ACHN (cell line): Measurements from ENCODE around the gene DEPDC1B.
"Not testable (repeated sequence)": the region's sequence is repeated elsewhere in the genome, so short reads cannot be mapped to it uniquely, and the experiment has no call there.

Experiments
- DNase-seq: peaks from one replicate; pipeline ENCODE4 v3.0.0-alpha.2; 2015
- in situ Hi-C: cut with HindIII; loops from 2 replicates; pipeline ENCODE4 v1.10.0; 2017; ENCODE audit warnings: low sequenced_read_pairs, low pct_ligation_motif_present, low pct_unique_long_range_greater_than_20kb

DEPDC1B gene

DNA sequence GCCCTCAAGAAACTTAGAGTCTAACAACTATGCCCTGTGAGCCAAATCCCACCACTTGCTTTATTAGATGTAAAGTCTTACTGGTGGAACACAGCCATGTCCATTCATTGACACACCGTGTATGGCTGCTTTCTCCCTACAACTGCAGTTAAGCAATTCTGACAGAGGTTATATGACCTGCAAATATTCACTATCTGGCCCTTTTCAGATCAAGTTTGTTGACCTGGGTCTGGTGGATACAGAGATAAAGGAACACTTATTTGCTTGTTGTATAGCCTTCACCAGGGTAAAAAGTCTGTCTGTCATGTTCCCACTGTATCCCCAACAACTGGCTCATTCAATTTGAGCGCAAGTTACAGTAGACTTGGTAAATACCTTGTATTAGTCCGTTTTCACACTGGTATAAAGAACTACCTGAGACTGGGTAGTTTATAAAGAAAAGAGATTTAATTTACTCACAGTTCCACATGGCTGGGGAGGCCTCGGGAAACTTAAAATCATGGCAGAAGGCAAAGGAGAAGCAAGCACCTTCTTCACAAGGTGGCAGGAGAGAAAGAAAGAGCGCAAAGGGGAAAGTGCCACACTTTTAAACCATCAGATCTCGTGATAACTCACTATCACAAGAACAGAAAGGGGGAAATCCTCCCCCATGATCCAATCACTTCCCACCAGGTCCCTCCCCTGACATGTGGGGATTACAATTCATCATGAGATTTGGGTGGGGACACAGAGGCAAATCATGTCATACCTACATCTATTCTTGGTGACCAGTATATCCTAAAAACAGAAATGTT lies 27.9 kb downstream of the DEPDC1B start:
- in situ Hi-C loops, result no loop called here
- DNase-seq, result no peak

DNA sequence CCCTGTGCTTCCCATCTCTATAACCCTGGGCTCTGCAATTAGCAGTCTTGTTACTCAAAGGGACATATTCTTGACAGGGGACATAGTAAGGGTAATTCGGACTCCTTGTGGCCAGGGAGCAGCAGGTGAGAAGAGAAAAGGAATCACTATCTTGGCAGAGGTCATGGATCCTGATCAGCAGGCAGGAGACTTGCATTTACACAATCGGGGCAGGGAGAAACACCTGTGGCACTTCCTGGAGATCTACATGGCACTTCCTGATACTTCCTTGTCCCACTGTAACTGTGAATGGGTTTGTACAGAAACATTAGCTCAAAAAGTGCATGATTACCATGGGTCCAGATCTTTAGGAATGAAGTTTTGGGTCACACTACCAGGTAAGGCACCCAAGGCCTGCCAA lies 29.2 kb downstream of the DEPDC1B start:
- in situ Hi-C loops, result no loop called here
- no peak for DNase-seq

DNA sequence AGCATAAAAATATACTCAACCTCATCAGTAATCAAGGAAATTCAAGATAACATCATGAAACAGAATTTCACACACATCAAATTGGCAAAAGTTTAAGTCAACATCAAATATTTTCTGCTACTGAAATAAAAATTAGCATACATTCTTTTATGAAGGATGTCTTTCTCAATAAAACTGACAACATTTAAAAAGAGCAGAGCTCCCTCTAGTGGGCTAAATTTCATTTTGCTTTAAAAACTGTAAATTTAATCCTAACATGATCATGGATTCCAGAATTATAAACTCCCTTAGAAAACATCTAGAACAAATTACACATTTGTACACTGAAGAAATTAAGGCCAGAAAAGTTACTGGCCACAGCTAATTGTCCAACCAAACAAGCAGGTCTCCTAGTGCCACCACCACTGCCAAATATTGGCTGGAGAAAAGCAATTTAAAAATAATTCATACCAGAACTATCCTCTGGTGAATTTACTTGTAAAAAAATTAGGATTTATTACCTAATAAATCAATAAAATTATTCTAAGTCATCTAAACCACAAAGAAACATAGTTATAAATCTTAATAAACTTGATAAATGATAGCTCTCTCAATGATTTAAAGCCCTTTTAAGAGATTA lies 31.2 kb downstream of the DEPDC1B start:
- peak; percentile 44 for DNase-seq
- in situ Hi-C loops, result no loop called here

DNA sequence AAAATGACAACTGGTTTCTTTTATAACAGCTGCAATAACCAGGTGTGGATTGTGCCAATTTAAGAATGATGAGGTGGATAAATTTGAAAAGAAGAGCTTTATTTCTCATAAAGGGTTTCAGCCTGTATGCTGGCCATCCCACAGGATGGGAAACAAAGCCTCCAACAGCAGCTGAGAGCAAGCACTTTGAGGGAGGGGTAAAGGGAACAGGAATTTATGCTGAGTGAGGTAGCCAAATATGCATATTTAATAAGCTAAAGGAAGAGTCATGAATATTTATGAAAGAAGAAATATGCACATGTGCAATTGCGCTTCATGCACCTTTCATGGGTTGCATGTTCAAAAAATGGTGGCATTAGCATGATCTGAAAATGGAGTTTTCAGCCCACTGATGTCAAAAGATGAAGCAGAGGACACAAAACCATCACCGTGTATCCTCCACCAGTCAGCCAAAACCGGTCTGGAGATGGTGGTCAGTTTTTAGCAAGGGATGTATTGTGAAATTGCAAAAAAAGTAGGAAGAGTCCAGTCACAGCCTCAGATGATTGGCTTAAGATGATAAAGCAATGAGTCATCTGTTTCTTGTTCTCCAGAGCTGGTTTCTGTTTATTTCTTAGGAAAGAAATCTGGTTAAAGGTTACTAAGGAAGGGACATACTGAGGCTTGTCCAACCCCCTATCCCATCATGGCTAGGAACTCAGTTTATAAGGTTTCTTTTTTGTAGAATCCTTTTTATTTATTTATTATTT lies 47.9 kb downstream of the DEPDC1B start:
- DNase-seq, result peak; percentile 63
- in situ Hi-C loops, result no loop called here

DNA sequence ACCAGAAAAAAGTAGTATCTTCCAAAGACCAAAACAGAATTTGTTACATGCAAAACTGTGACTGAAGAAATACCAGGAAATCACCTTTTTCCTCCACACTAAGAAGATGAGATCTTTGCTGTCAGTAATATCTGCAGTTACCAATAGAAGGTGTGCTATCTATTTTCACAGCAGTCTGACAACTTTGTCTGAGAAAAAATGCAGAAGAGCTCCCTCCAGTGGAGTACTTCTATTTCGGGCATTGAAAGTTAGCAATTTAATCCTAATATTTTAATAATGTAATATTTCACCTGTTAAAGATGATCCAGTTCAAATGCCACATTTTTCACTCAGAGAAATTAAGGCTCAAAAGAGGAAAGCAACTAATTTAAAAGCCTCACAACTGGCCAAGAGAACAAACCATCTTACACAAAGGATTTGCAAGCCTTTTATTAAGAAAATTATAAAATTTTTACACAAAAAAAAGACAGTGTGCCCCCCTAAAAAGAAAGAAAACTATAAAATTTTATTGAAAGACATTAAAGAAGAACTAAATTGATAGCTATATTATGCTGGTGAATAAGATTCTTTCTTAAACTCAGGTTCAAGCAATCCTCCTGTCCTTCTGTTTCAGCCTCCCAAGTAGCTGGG lies 50.6 kb downstream of the DEPDC1B start:
- in situ Hi-C loops, result no loop called here
- DNase-seq, result peak; percentile 51

DNA sequence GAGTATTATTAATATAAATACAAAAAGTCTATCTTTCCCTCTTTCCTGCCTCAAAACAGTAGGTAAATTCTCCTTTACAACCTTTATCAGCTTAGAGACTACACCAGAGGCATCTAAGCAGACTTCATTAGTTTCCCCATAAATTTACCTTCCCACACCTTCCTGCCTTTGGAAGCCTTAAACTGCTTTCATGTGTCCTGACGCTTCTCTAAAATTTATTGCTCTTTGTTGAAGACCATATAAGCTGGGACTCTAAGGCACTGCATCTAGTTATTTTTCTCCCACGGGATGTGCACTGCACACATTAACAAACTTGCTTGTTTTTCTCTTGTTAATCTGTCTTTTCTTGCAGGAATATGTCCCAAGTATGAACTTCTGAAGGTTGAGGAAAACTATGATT lies 51.8 kb downstream of the DEPDC1B start:
- no peak for DNase-seq

DNA sequence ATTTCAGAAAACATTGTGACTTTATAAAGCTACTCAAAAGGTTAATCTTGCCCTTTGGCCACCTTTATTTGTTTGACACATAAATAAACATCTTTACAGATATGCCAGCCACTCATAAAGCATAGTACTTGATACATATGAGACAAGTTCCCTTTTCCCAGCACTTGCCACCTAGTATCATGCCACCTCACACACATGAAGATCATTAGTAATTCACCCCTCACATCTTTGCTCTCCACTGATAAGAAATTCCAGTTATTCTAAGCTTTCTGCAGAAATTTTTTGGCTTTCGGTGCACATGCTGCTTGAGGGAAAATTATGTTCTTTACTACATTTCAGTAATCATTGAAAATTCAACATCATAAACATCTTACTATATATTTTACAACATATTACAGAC lies 59.1 kb downstream of the DEPDC1B start:
- DNase-seq, result no peak
- in situ Hi-C loops, result no loop called here

More for the DNA sequence above, 51.8 kb downstream of the DEPDC1B start:
- in situ Hi-C loops, result no loop called here

DNA sequence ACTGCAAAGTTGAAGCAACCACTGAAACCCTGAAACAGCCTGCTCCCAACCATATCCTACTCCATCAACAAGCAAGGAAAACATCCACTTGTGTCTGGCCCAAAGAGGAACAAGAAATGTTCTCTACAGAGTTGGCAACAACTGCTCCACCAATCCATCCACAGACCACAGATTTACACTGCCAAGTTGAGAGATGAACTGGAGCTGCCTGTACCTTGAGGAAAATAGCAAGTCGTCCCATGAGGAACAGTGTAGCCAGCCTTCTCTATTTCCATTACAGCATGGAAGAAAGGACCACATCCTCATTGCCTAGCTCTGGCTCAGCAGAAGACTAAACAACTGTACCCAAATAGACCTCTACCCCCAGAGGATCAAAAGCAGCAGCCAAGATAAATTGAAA lies 60.4 kb downstream of the DEPDC1B start:
- in situ Hi-C loops, result no loop called here

DNA sequence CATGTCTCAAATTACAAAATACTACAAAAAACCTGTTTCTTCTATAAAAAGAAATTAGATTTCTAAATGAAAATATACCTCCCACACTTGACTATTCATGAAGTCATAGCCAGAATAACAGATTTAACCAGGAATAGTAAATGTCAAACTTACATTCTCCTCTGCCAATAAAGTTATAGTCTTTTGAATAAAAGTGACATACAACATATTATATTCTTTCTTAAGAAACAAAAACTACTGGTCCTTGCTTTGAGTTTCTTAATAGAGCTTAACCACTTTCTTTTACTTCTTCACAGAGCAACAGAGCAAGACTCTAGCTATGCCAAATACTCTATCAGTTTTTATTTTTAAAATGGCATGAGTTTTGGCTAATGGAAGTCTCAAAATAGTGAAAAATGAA lies 61.7 kb downstream of the DEPDC1B start:
- in situ Hi-C loops, result no loop called here
- no peak for DNase-seq

More for the DNA sequence above, 60.4 kb downstream of the DEPDC1B start:
- DNase-seq, result no peak

DNA sequence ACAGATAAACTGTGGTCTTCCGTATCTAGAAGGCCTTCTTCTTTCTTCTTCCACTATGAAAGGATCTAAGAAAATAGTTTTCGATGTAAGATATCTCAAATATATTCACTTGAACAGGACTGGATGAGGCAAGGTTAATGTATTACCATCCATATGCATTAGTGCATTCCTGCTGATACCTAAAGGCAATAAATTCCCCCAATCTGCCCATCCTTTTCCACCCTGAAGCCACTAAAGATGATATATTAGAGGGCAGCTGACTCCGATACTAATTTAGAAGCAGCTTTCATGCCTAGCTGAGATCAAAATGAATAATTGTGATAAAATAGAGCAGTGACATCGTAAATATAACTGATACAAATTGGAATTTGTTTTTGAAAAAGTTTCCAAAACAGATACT lies 63.3 kb downstream of the DEPDC1B start:
- in situ Hi-C loops, result no loop called here
- DNase-seq, result no peak

DNA sequence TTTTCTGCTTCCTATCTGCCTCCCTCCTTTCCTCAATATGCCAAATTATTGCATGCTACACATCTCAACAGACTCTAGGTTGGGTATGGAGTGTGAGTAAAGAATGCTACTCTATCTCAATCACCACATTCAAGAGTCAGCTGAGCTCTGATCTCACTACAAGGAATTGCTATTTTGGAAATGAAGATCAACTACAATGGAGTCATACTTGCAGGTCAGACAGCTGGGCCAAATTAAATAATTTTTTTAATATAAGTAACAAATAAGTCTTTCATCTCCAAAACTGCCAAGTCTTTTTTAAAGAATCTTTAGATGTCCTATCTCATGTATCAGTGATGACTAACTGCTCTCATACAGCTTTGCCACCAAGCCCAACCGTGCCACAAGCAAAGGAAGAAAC lies 64.0 kb downstream of the DEPDC1B start:
- DNase-seq, result no peak
- in situ Hi-C loops, result no loop called here

DNA sequence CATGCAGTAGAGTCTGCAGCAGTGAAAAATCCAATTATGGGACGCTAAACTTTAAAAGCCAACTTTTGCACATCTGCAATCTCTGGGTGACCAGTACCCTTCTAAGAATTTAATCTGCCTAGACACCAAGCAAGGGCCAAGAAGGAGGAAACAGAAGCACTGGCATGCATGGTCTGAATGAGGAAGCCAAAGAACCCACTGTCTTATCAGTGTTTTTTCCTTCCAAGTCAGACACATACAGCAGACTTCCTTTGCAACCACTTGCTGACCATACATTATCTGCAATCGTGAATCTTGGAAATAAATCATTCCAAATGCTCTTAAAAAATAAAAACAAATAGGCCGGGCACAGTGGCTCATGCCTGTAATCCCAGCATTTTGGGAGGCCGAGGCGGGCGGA lies 65.9 kb downstream of the DEPDC1B start:
- in situ Hi-C loops, result no loop called here
- no peak for DNase-seq

DNA sequence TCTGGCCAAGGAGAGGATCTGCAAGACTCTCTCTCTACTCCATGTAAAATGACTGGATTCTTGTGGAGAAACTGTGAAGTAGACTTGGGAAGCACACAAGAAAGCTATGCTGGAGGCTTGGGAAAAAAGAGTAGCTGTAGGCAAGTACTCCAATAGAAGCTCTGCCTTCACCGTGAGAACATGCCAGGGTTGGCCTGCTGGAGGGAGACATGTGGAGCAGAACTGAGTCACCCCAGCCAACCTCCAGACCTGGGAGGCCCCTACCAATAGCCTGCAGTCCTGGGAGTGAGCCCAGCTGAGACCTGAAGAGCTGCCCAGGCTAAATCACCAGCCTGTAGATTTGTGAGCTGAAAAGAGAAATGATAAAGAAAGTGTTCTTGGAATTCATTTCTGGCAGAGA lies 66.6 kb downstream of the DEPDC1B start:
- in situ Hi-C loops, result no loop called here
- DNase-seq, result no peak

DNA sequence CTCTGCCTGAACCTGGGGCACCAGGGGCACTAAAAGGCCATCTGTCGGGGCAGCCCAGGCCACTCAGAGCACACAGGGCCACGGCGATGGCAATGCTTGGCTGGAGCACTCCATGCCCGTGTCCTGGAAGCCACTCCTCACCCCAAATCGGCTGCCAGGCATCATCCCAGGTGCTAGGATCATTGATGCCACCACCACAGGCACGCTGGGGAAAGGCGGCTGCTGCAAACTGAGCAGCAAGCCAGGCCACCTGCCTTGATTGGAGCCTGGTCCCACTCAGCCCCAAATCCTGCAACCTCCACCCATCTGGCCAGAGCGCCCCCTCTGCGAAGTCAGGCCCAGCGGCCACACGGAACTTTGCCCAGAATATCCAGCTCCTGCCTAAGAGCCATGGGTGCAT lies 67.8 kb downstream of the DEPDC1B start:
- in situ Hi-C loops, result no loop called here
- DNase-seq, result no peak

DNA sequence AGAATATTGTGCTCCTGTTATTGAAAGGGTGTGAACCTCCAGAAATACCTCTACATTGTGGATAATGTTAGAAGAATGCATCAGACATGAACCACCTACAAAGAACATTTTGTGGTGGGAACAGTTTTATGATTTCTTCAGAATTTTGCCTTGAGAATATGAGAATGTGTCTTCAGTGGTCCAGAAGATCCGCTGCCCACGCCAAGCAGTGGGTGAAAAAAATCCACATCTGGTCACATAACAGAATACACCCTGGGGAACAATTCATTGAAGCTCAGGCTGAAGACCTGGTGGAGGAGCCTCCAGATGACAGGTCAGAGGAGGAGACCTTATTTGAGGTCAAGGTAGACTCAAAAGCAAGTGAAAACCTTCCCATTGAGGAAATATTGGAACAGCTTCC lies 69.1 kb downstream of the DEPDC1B start:
- in situ Hi-C loops, result no loop called here
- no peak for DNase-seq

DNA sequence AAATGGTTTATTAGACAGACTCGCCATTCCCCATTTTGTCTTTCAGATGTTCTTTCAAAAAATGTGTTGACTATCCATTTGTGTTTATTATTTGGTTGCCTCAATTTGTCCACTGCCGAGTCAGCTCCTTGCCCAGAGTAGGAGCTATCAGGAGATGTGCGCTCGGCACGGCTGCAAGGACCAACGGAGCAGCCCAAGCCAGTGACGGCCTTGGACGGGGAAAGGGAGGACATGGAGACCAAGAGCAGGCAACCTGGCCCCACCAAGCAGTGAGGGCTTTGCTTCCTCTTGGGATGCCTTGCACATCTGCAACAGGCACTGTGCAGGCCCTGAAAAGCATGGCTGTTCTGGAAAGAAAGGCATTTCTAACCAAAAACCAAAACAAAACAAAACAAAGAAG lies 69.8 kb downstream of the DEPDC1B start:
- in situ Hi-C loops, result no loop called here

DNA sequence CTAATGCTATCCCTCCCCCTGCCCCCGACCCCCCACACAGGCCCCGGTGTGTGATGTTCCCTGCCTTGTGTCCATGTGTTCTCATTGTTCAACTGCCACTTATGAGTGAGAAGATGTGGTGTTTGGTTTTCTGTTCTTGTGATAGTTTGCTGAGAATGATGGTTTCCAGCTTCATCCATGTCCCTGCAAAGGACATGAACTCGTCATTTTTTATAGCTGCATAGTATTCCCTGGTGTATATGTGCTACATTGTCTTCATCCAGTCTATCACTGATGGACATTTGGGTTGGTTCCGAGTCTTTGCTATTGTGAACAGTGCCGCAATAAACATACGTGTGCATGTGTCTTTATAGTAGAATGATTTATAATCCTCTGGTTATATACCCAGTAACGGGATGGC lies 75.1 kb downstream of the DEPDC1B start:
- in situ Hi-C loops, DNase-seq: not testable (repeated sequence)

More for the DNA sequence above, 69.8 kb downstream of the DEPDC1B start:
- DNase-seq, result no peak

DNA sequence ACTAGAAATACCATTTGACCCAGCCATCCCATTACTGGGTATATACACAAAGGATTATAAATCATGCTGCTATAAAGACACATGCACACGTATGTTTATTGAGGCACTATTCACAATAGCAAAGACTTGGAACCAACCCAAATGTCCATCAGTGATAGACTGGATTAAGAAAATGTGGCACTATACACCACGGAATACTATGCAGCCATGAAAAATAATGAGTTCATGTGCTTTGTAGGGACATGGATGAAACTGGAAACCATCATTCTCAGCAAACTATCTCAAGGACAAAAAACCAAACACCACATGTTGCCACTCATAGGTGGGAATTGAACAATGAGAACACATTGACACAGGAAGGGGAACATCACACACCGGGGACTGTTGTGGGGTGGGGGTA lies 79.2 kb downstream of the DEPDC1B start:
- in situ Hi-C loops, DNase-seq: not testable (repeated sequence)

DNA sequence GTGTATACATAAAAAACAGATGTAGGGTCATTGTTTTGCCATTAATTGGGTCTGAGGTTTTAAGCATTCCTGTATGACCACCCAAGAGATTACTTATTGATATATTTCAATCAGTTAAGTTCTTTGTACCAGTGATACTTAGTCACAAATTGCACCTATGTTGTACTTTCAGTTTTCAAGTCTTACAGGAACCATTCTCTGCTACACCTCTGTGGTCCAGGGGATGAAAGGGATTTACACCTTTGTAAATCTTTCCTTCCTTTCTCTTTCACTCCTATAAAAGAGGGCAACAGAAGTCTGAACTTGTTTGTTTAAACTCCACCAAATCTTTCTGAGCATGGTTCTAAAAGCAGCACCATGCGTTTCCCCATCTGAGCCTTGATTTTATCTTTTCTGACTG lies 86.1 kb downstream of the DEPDC1B start:
- DNase-seq, result no peak
- in situ Hi-C loops, result no loop called here
